HS-27A (cell line): ENCODE measurements around the gene TMEM270.

Source experiments
- DNase-seq: peaks from one replicate; pipeline ENCODE4 v3.0.0-alpha.2; 2012; ENCODE audit warnings: low read depth, missing footprints

The TMEM270 gene

GRCh38 chr7:73907554-73908122 lies 46.7 kb downstream of the TMEM270 start:
- DNase-seq = no peak

GRCh38 chr7:73908123-73908611 lies 47.2 kb downstream of the TMEM270 start:
- DNase-seq = no peak

GRCh38 chr7:73909051-73909941 lies 48.3 kb downstream of the TMEM270 start:
- DNase-seq = no peak

GRCh38 chr7:73909996-73910395 lies 49.0 kb downstream of the TMEM270 start:
- no peak for DNase-seq

- DNase-seq = no peak
Observed at GRCh38 chr7:73912223-73912622, 51.3 kb downstream of the TMEM270 start.
